GM12892 (cell line): Measurements from ENCODE around the gene REX1BD.

Experiments used
- POLR2A ChIP-seq: IDR thresholded peaks from 2 replicates; pipeline ENCODE4 v1.6.1; 2011; ENCODE audit warnings: low read depth, low read length, control low read depth
- POLR2AphosphoS5 ChIP-seq: IDR thresholded peaks from 2 replicates; pipeline ENCODE4 v1.6.1; 2011; ENCODE audit warnings: low read depth, low read length, control low read depth
- TAF1 ChIP-seq: IDR thresholded peaks from 2 replicates; pipeline ENCODE4 v1.6.1; 2011; ENCODE audit warnings: low read depth, mild to moderate bottlenecking, control low read depth, low read length, borderline replicate concordance

DNA sequence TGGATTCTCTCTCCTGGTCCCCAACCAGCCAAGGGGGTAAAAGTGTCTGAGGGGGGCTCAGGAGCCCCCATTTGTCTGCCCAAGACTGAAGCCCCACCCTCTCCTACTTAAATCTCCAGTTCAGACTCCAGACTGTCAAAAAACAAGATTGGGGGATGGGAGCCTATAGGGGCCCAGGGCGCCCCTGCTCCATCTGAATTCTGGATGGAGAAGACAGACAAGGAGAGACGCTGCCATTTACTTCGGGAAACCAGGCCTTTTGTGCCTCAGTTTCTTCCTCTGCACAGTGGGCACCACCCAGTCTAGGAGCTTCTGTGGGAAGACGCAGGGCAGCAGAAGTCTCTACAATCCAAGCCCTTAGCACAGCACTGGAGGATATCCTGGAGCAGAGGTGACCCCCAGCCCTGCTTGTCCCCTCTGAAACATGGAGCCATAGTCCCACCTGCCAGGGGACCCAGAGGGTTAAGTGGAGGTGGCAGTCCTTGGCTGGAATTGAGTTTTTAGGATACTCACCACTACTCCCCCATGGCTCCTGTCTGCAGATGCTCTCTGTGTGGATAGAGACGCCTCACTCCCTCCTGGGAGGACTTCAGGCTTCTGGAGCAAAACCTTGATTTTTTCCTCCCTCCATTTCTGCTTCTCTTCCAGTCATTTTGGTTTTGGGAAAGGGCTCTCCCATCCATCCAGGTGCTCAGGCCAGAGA lies 19.7 kb downstream of the REX1BD start:
- TF ChIP-seq POLR2AphosphoS5 = no peak
- TF ChIP-seq POLR2A = no peak
- TF ChIP-seq TAF1 = no peak
